Fibroblast of lung (primary cell): ENCODE results near the gene PHETA1.

Source experiments
- CTCF ChIP-seq, 2 donors: IDR thresholded peaks in 1 of 2; conservative IDR thresholded peaks in 1 of 2; 1 replicate in 1 of 2; 2 replicates in 1 of 2; pipeline ENCODE4 v1.5.1; 2011 to 2012; ENCODE audit warnings: low read length in 2 of 2, control low read depth in 1 of 2, inconsistent platforms in 1 of 2, low read depth in 1 of 2, mild to moderate bottlenecking in 1 of 2
- EZH2 ChIP-seq: IDR thresholded peaks from 2 replicates; pipeline ENCODE4 v1.5.1; 2012; ENCODE audit warnings: low read length, control low read depth, mild to moderate bottlenecking; ENCODE audit errors: missing control alignments

- TF ChIP-seq CTCF (conservative IDR thresholded peaks at IDR 0.05 in 1 of 2, IDR thresholded peaks at IDR 0.05 in 1 of 2; ENCODE audit: low read depth in 1 of 2, low read length in 2 of 2) (no peak), EZH2 (no peak)
These were observed 8.5 kb upstream of the PHETA1 start for GRCh38 chr12:111377440-111377839.
